Neutrophil (primary cell): ENCODE results near the gene NLRP4.

Source experiments
- H3K27ac ChIP-seq: fragments of 200-600 bp; sonication (generic); 2 replicates; pipeline ENCODE4 v1.5.1; 2016; ENCODE audit warnings: mild to moderate bottlenecking, moderate library complexity
- H3K27me3 ChIP-seq: fragments of 200-600 bp; sonication (generic); 2 replicates; pipeline ENCODE4 v1.6.0; 2016; ENCODE audit warnings: mild to moderate bottlenecking
- H3K36me3 ChIP-seq: fragments of 200-600 bp; sonication (generic); 2 replicates; pipeline ENCODE4 v1.5.1; 2017
- H3K4me1 ChIP-seq, 2 experiments: fragments of 200-600 bp in 1 of 2; sonication (generic) in 1 of 2; 1 replicate in 1 of 2; 2 replicates in 1 of 2; pipeline versions ENCODE4 v1.5.1 to v1.6.1; 2013 to 2016; ENCODE audit warnings: low read depth in 1 of 2, low read length in 1 of 2, mild to moderate bottlenecking in 1 of 2, moderate library complexity in 1 of 2; ENCODE audit not compliant: control insufficient read depth in 1 of 2, insufficient read depth in 1 of 2
- H3K4me3 ChIP-seq, 2 experiments: fragments of 200-600 bp in 1 of 2; sonication (generic) in 1 of 2; 1 replicate in 1 of 2; 2 replicates in 1 of 2; pipeline ENCODE4 v1.5.1; 2013 to 2016; ENCODE audit warnings: low read depth in 1 of 2, low read length in 1 of 2, mild to moderate bottlenecking in 1 of 2, moderate library complexity in 1 of 2
- H3K9me3 ChIP-seq: fragments of 200-600 bp; sonication (generic); 2 replicates; pipeline ENCODE4 v1.5.1; 2016
- CTCF ChIP-seq: fragments of 200-600 bp; sonication (generic); IDR thresholded peaks from 2 replicates; pipeline ENCODE4 v1.5.1; 2016; ENCODE audit warnings: antibody characterized with exemption

Gene NLRP4

GRCh38 chr19:55811340-55811739 lies 25.0 kb upstream of the NLRP4 start:
- TF ChIP-seq CTCF, result no peak
- Histone ChIP-seq H3K9me3 (no peaks in the 10 kb centered on the region), H3K27me3 (no peaks in the 10 kb centered on the region), H3K4me3 (no peak overlapping the region), H3K4me1 (no peaks in the 10 kb centered on the region), H3K36me3 (no peaks in the 10 kb centered on the region), H3K27ac (no peak overlapping the region)

GRCh38 chr19:55812449-55812848 lies 23.9 kb upstream of the NLRP4 start:
- Histone ChIP-seq H3K9me3 (no peaks in the 10 kb centered on the region), H3K27ac (no peak overlapping the region), H3K36me3 (no peaks in the 10 kb centered on the region), H3K27me3 (no peaks in the 10 kb centered on the region), H3K4me1 (no peaks in the 10 kb centered on the region), H3K4me3 (no peak overlapping the region)
- TF ChIP-seq CTCF, result no peak

- H3K27me3 ChIP-seq, result no peaks in the 10 kb centered on the region
- no peaks in the 10 kb centered on the region for H3K4me1 ChIP-seq
- TF ChIP-seq CTCF, result no peak
- no peaks in the 10 kb centered on the region for H3K9me3 ChIP-seq
- no peak overlapping the region for H3K27ac ChIP-seq
- H3K4me3 ChIP-seq, result no peak overlapping the region
- no peaks in the 10 kb centered on the region for H3K36me3 ChIP-seq
These were observed 22.4 kb upstream of the NLRP4 start for GRCh38 chr19:55813906-55814305.

GRCh38 chr19:55820037-55820436 lies 16.3 kb upstream of the NLRP4 start:
- Histone ChIP-seq H3K27ac (no peak overlapping the region), H3K36me3 (no peaks in the 10 kb centered on the region), H3K4me3 (no peak overlapping the region), H3K9me3 (no peaks in the 10 kb centered on the region), H3K27me3 (no peaks in the 10 kb centered on the region), H3K4me1 (no peaks in the 10 kb centered on the region)
- no peak for TF ChIP-seq CTCF

GRCh38 chr19:55830656-55831055 lies 5.7 kb upstream of the NLRP4 start:
- H3K27ac ChIP-seq, result no peak overlapping the region
- no peak for TF ChIP-seq CTCF
- no peaks in the 10 kb centered on the region for H3K36me3 ChIP-seq
- H3K27me3 ChIP-seq, result no peaks in the 10 kb centered on the region
- no peak overlapping the region for H3K4me3 ChIP-seq
- H3K9me3 ChIP-seq, result no peaks in the 10 kb centered on the region
- no peaks in the 10 kb centered on the region for H3K4me1 ChIP-seq

GRCh38 chr19:55831846-55832245 lies 4.5 kb upstream of the NLRP4 start, which contains the start of gene NLRP11:
NLRP11 (minus strand) TSS chr19:55831999; CDS start chr19:55818174, 13,825 bp downstream.
- Histone ChIP-seq H3K27ac (no peak within 1 kb of the TSS), H3K27me3 (no peaks in the 10 kb centered on the region), H3K36me3 (no peaks in the 10 kb centered on the region), H3K4me1 (no peaks in the 10 kb centered on the region), H3K9me3 (no peaks in the 10 kb centered on the region), H3K4me3 (no peak within 1 kb of the TSS)
- no peak for TF ChIP-seq CTCF
